Measurements from ENCODE around the gene CMTM6. TPM values are rescaled to one million over a fixed set of nuclear protein-coding genes. Genes with fewer than 3 reads are reported as not detected.

Gene CMTM6
- total and polyA plus RNA-seq, 2 of the 8 experiments (the other 6 are each of a cell fraction or from before 2014, with no cell fraction given) = 24.0 to 51.5 TPM

DNA sequence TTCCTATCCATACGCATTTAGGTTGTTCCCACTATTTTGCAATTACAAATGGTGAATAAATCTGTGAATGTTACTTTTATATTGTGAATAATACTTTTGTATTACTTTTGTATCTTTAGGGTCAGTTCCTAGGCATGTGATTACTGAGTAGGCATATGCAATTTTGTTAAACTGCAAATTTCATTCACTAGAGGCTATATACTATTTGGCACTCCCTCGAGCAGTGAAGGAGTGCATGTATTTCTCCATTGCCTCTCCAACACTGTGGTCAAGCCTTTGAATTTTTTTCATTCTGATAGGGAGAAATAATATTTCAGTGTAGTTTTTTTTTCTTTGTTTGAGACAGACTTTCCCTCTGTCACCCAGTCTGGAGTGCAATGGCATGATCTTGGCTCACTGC is 8.4 kb upstream of the CMTM6 start:
- H3K14ac ChIP-seq (ENCODE audit: insufficient read length) = no peak overlapping the region
- H3K4ac ChIP-seq (replicated peaks; ENCODE audit: insufficient read length, low read depth, low read length) = no peak overlapping the region
- no peak for FAIRE-seq
- no peak overlapping the region for H2BK120ac ChIP-seq (replicated peaks; ENCODE audit: low read depth, low read length)
- no peak overlapping the region for H3K23ac ChIP-seq (ENCODE audit: insufficient read length)
- 91% methylated on average over 2 of the region's 2 CpGs; no CpG with 5 or more reads in 1 of the 2 experiments for WGBS, 2 experiments (ENCODE audit: extremely low coverage in 1 of 2, insufficient coverage in 1 of 2, insufficient read length in 1 of 2, insufficient replicate concordance in 2 of 2, low coverage in 1 of 2, low lambda C conversion rate in 2 of 2, missing lambda C conversion rate in 1 of 2)
- peaks cover 1% of the 10 kb centered on the region; the same call in 1 of the 2 replicates for H3K23me2 ChIP-seq (ENCODE audit: low read depth, low read length)
- H3K79me2 ChIP-seq (ENCODE audit: control insufficient read depth in 1 of 2, insufficient read depth in 2 of 2, low read length in 2 of 2) = no peaks in the 10 kb centered on the region
- peaks cover 0 to 2% (median 0%) of the 10 kb centered on the region in 4 experiments; a peak in 1 of 7 replicates for H3K4me1 ChIP-seq (replicated peaks in 1 of 4; ENCODE audit: control insufficient read depth in 3 of 4, insufficient read depth in 4 of 4, low read length in 3 of 4)
- no peaks in the 10 kb centered on the region for H3K27me3 ChIP-seq (replicated peaks in 1 of 4; ENCODE audit: control insufficient read depth in 3 of 4, extremely low read depth in 1 of 4, insufficient read depth in 3 of 4, low read length in 3 of 4)
- H4K5ac ChIP-seq (ENCODE audit: insufficient read length, low read depth, low read length) = no peak overlapping the region
- no peak overlapping the region for H3K27ac ChIP-seq (ENCODE audit: low read depth, low read length)
- CTCF ChIA-PET (ENCODE audit: partially characterized antibody) = interaction anchor here (0.6 to 4.5 kb wide), 10 partner anchors 11 to 287 kb away, joined by 3 to 34 read pairs (median 4); no protein-coding TSS in a partner anchor
- H3K9ac ChIP-seq (replicated peaks in 1 of 4; ENCODE audit: extremely low read depth in 1 of 4, low read depth in 3 of 4, low read length in 3 of 4) = no peak overlapping the region
- no peak overlapping the region for H3K4me2 ChIP-seq (ENCODE audit: insufficient read depth in 1 of 2, low read depth in 2 of 2, low read length in 2 of 2)
- POLR2A ChIA-PET (ENCODE audit: partially characterized antibody) = interaction anchor here (1.3 to 1.4 kb wide), 2 partner anchors 59 to 266 kb away, joined by 4 to 5 read pairs; partner anchors contain the start of gene DYNC1LI1
- H3K18ac ChIP-seq (ENCODE audit: extremely low read depth, low read length) = no peak overlapping the region
- H3K56ac ChIP-seq (replicated peaks; ENCODE audit: insufficient read length, low read depth, low read length) = no peak overlapping the region
- DNase-seq (ENCODE audit: low read depth in 1 of 2, low spot score in 2 of 2) = no peak
- no peak overlapping the region for H2AFZ ChIP-seq (ENCODE audit: low read length)
- H3K36me3 ChIP-seq (ENCODE audit: control insufficient read depth in 2 of 4, insufficient read depth in 4 of 4, low read length in 3 of 4) = no peaks in the 10 kb centered on the region
- H4K8ac ChIP-seq (ENCODE audit: extremely low read depth, insufficient read depth, low read length) = no peak overlapping the region
- H2BK20ac ChIP-seq (ENCODE audit: low read length) = no peak overlapping the region
- TF ChIP-seq USF2 (IDR thresholded peaks at IDR 0.05; ENCODE audit: low read length) (no peak), ZNF274 (IDR thresholded peaks at IDR 0.05; ENCODE audit: borderline replicate concordance, extremely low read depth, low read length) (no peak), NANOG (IDR thresholded peaks at IDR 0.05; ENCODE audit: insufficient read depth, low read depth, low read length, poor library complexity, severe bottlenecking) (no peak)
- H3K9me3 ChIP-seq (ENCODE audit: insufficient read depth in 2 of 2, low read depth in 1 of 2, low read length in 1 of 2) = no peaks in the 10 kb centered on the region
- no peak overlapping the region for H2BK15ac ChIP-seq (ENCODE audit: low read length)
- no peak overlapping the region for H2BK12ac ChIP-seq (ENCODE audit: low read depth, low read length)
- H3K79me1 ChIP-seq (ENCODE audit: low read depth, low read length) = no peaks in the 10 kb centered on the region
- no peak overlapping the region for H4K91ac ChIP-seq (replicated peaks; ENCODE audit: insufficient read length, low read length)
- no peak overlapping the region for H2AK5ac ChIP-seq (ENCODE audit: low read depth, low read length)
- no peaks in the 10 kb centered on the region for H4K20me1 ChIP-seq (replicated peaks in 1 of 2; ENCODE audit: control insufficient read depth in 1 of 2, insufficient read depth in 2 of 2, low read length in 2 of 2)
- H3K4me3 ChIP-seq (ENCODE audit: extremely low read depth in 1 of 4, insufficient read depth in 2 of 4, low read depth in 3 of 4, low read length in 4 of 4) = no peak overlapping the region
- H2BK5ac ChIP-seq (ENCODE audit: low read depth, low read length) = no peak overlapping the region

Data from H1 (cell line).